ENCODE data around the gene CTNNA3.

DNA sequence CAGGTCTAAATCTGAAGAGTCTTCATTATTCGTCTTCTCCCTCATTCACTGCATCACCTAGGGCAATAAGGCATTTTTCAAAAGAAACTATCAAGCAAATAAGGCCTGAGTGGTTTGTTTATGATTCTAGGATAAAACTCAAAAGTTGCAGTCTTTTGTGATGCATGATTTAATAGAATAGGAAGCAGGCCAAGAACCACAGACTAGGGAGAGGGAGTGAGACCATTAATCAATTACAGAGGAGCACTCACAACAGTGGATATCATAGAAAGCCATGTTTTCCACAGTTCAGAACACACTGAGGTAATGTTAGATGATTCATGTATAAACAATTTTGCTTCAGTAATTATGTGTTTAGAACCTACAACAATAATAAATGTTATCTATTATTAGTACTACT is 858.0 kb downstream of the CTNNA3 start:
- TF ChIP-seq EZH2 (IDR thresholded peaks at IDR 0.05; ENCODE audit: borderline replicate concordance, insufficient read depth, low read length, poor library complexity, severe bottlenecking) (no peak), CTCF (IDR thresholded peaks at IDR 0.05; ENCODE audit: poor library complexity, severe bottlenecking) (no peak)
